Ishikawa (cell line): ENCODE measurements around the gene PITPNB.

Experiments used
- CEBPB ChIP-seq: IDR thresholded peaks from 2 replicates; pipeline ENCODE4 v1.6.1; 2012
- CREB1 ChIP-seq: IDR thresholded peaks from 2 replicates; pipeline ENCODE4 v1.6.1; 2012; ENCODE audit warnings: low read depth
- EGR1 ChIP-seq: IDR thresholded peaks from 2 replicates; pipeline ENCODE4 v1.6.1; 2012
- EP300 ChIP-seq: IDR thresholded peaks from 2 replicates; pipeline ENCODE4 v1.6.1; 2012; ENCODE audit warnings: borderline replicate concordance
- FOXM1 ChIP-seq: IDR thresholded peaks from 2 replicates; pipeline ENCODE4 v1.6.1; 2012; ENCODE audit warnings: low read depth, borderline replicate concordance
- MAX ChIP-seq: IDR thresholded peaks from 2 replicates; pipeline ENCODE4 v1.6.1; 2012
- NFIC ChIP-seq: IDR thresholded peaks from 2 replicates; pipeline ENCODE4 v1.6.1; 2012
- RAD21 ChIP-seq: IDR thresholded peaks from 2 replicates; pipeline ENCODE4 v1.6.1; 2012; ENCODE audit warnings: low read depth
- REST ChIP-seq: IDR thresholded peaks from 2 replicates; pipeline ENCODE4 v1.6.1; 2012; ENCODE audit warnings: low read depth, mild to moderate bottlenecking
- TAF1 ChIP-seq: IDR thresholded peaks from 2 replicates; pipeline ENCODE4 v1.6.1; 2012; ENCODE audit warnings: low read depth, mild to moderate bottlenecking
- TCF12 ChIP-seq: IDR thresholded peaks from 2 replicates; pipeline ENCODE4 v1.6.1; 2012; ENCODE audit warnings: low read depth
- TEAD4 ChIP-seq: IDR thresholded peaks from 2 replicates; pipeline ENCODE4 v1.6.1; 2012
- USF1 ChIP-seq: IDR thresholded peaks from 2 replicates; pipeline ENCODE4 v1.6.1; 2012
- YY1 ChIP-seq: IDR thresholded peaks from 2 replicates; pipeline ENCODE4 v1.6.1; 2012; ENCODE audit warnings: low read depth
- ZBTB7A ChIP-seq: IDR thresholded peaks from 2 replicates; pipeline ENCODE4 v1.6.1; 2012; ENCODE audit warnings: low read depth

The PITPNB gene

GRCh38 chr22:27848005-27848404, 71.1 kb downstream of the PITPNB start:
- TF ChIP-seq RAD21 (no peak), CREB1 (no peak), EGR1 (no peak), EP300 (no peak), TCF12 (no peak), USF1 (no peak)

- TF ChIP-seq RAD21 (no peak), REST (no peak), EP300 (no peak), CEBPB (no peak), FOXM1 (no peak), ZBTB7A (no peak), NFIC (no peak), MAX (no peak), TEAD4 (no peak), EGR1 (no peak), USF1 (no peak), CREB1 (no peak), YY1 (no peak), TCF12 (no peak), TAF1 (no peak)
Measured at GRCh38 chr22:27846910-27847309, 72.1 kb downstream of the PITPNB start.

- no peak for TF ChIP-seq MAX
- TF ChIP-seq YY1 = no peak
- TF ChIP-seq TAF1 = no peak
- TF ChIP-seq TCF12 = no peak
- TF ChIP-seq ZBTB7A = no peak
- no peak for TF ChIP-seq RAD21
- TF ChIP-seq EGR1 = no peak
- no peak for TF ChIP-seq NFIC
- TF ChIP-seq REST = no peak
- TF ChIP-seq CREB1 = no peak
- TF ChIP-seq FOXM1 = no peak
Measured at GRCh38 chr22:27846248-27846757, 72.8 kb downstream of the PITPNB start.

GRCh38 chr22:27845644-27846043, 73.4 kb downstream of the PITPNB start:
- TF ChIP-seq MAX (no peak), ZBTB7A (no peak), CEBPB (no peak), CREB1 (no peak), EP300 (no peak), FOXM1 (no peak), TCF12 (no peak), TEAD4 (no peak), RAD21 (no peak), REST (no peak), USF1 (no peak), EGR1 (no peak)
